Endothelial cell of umbilical vein (primary cell): ENCODE results near the gene CARD10. TPM values are rescaled to one million over a fixed set of nuclear protein-coding genes. Genes with fewer than 3 reads are reported as not detected.

Source experiments
- BruUV-seq: library from RNA; stranded (reverse); fragments of 400-500 nt; replicated peaks from 2 replicates; lab custom pipeline; 2021; lab: Mats Ljungman, UMichigan
- CTCF ChIA-PET: fragments of 300-600, 350-600 bp; sonication (Branson Sonifier 250); formaldehyde crosslinking; loops from one replicate; lab custom pipeline; 2021; ENCODE audit warnings: antibody characterized with exemption, inconsistent platforms; lab: Charles Lee
- POLR2A ChIA-PET: fragments of 300-600, 350-600 bp; sonication (Branson Sonifier 250); formaldehyde crosslinking; loops from one replicate; lab custom pipeline; 2021; ENCODE audit warnings: antibody characterized with exemption, inconsistent platforms; lab: Charles Lee
- DNase-seq: peaks from one replicate; pipeline ENCODE4 v3.0.0-alpha.2; 2011; ENCODE audit warnings: low read depth, low spot score
- FAIRE-seq: peaks from 2 replicates; lab custom pipeline; 2011; peaks lifted over from hg19 to GRCh38; lab: Jason Lieb, UNC
- H2AFZ ChIP-seq: 2 replicates; pipeline ENCODE4 v1.6.0; 2012; ENCODE audit warnings: low read depth, low read length, control low read depth, inconsistent platforms
- H3K27ac ChIP-seq: 2 replicates; pipeline ENCODE4 v1.5.1; 2011; ENCODE audit warnings: low read depth, mild to moderate bottlenecking, control low read depth, low read length, moderate library complexity; ENCODE audit not compliant: insufficient read depth
- H3K27me3 ChIP-seq, 2 experiments: 2 replicates each; pipeline versions ENCODE4 v1.6.0 to v1.6.1; 2011; ENCODE audit warnings: low read length in 2 of 2, mixed read lengths in 1 of 2; ENCODE audit not compliant: control insufficient read depth in 2 of 2, insufficient read depth in 2 of 2
- H3K36me3 ChIP-seq, 2 experiments: 2 replicates in 1 of 2; 3 replicates in 1 of 2; pipeline ENCODE4 v1.5.1; 2011; ENCODE audit warnings: low read length in 2 of 2, mild to moderate bottlenecking in 1 of 2, moderate library complexity in 1 of 2; ENCODE audit not compliant: control insufficient read depth in 2 of 2, insufficient read depth in 2 of 2; ENCODE audit errors: extremely low read depth in 1 of 2
- H3K4me1 ChIP-seq: 3 replicates; pipeline ENCODE4 v1.5.1; 2011; ENCODE audit warnings: mild to moderate bottlenecking, low read length; ENCODE audit not compliant: control insufficient read depth, insufficient read depth; ENCODE audit errors: extremely low read depth
- H3K4me2 ChIP-seq: 2 replicates; pipeline ENCODE4 v1.6.1; 2011; ENCODE audit warnings: low read length, control low read depth, mixed read lengths; ENCODE audit not compliant: insufficient read depth
- H3K4me3 ChIP-seq, 3 experiments: fragments of 200-600 bp in 1 of 3; sonication (generic), shearing (Covaris generic) in 1 of 3; replicated peaks in 1 of 3; 2 replicates each; pipeline ENCODE4 v1.5.1; 2011 to 2016; ENCODE audit warnings: control low read depth in 3 of 3, low read length in 3 of 3, mild to moderate bottlenecking in 2 of 3, inconsistent platforms in 1 of 3, low read depth in 1 of 3, moderate library complexity in 1 of 3; ENCODE audit not compliant: insufficient read depth in 1 of 3
- H3K79me2 ChIP-seq: 2 replicates; pipeline ENCODE4 v1.6.0; 2012; ENCODE audit warnings: low read length, inconsistent platforms; ENCODE audit not compliant: control insufficient read depth, insufficient read depth
- H3K9ac ChIP-seq: replicated peaks from 2 replicates; pipeline ENCODE3; 2011; ENCODE audit warnings: low read length, control low read depth; ENCODE audit not compliant: insufficient read depth; ENCODE audit errors: extremely low read depth
- H3K9me1 ChIP-seq: replicated peaks from 3 replicates; pipeline ENCODE4 v1.6.0; 2011; ENCODE audit warnings: mild to moderate bottlenecking, low read length; ENCODE audit not compliant: control insufficient read depth, insufficient read depth; ENCODE audit errors: extremely low read depth
- H3K9me3 ChIP-seq: replicated peaks from 2 replicates; pipeline ENCODE4 v1.5.1; 2012; ENCODE audit warnings: low read length, inconsistent platforms; ENCODE audit not compliant: control insufficient read depth, insufficient read depth
- H4K20me1 ChIP-seq: replicated peaks from 2 replicates; pipeline ENCODE3; 2011; ENCODE audit warnings: mild to moderate bottlenecking, low read length; ENCODE audit not compliant: control insufficient read depth, insufficient read depth; ENCODE audit errors: extremely low read depth
- EZH2 ChIP-seq: IDR thresholded peaks from 2 replicates; pipeline ENCODE4 v1.6.1; 2012; ENCODE audit warnings: borderline replicate concordance, low read depth, mild to moderate bottlenecking, moderate library complexity, low read length, inconsistent platforms; ENCODE audit not compliant: severe bottlenecking
- FOS ChIP-seq: IDR thresholded peaks from 2 replicates; pipeline ENCODE4 v1.6.1; 2011; ENCODE audit warnings: mild to moderate bottlenecking, low read length, moderate library complexity, borderline replicate concordance; ENCODE audit not compliant: insufficient read depth
- GATA2 ChIP-seq: IDR thresholded peaks from 2 replicates; pipeline ENCODE4 v1.7.0; 2011; ENCODE audit warnings: low read depth, mild to moderate bottlenecking, moderate library complexity, mixed read lengths, low read length; ENCODE audit not compliant: insufficient read length, insufficient read depth
- JUN ChIP-seq: IDR thresholded peaks from 2 replicates; pipeline ENCODE4 v1.6.1; 2011; ENCODE audit warnings: borderline replicate concordance, low read depth; ENCODE audit not compliant: insufficient read length, insufficient read depth
- MYC ChIP-seq: IDR thresholded peaks from one replicate; pipeline ENCODE4 v1.6.1; 2011; ENCODE audit warnings: mild to moderate bottlenecking, low read depth, low read length
- POLR2A ChIP-seq: IDR thresholded peaks from 2 replicates; pipeline ENCODE4 v1.6.1; 2012; ENCODE audit warnings: low read depth, mild to moderate bottlenecking, control low read depth, low read length
- POLR2AphosphoS5 ChIP-seq: IDR thresholded peaks from 2 replicates; pipeline ENCODE4 v1.6.1; 2012; ENCODE audit warnings: low read depth, mild to moderate bottlenecking, control low read depth, low read length, moderate library complexity; ENCODE audit not compliant: insufficient read depth
- dilution Hi-C: fragments of 300-500 bp; cut with MboI; formaldehyde crosslinking; loops from one replicate; pipeline ENCODE4 v1.15.0; 2019; ENCODE audit warnings: low sequenced_read_pairs; ENCODE audit not compliant: extremely low pct_ligation_motif_present
- intact Hi-C: fragments of 100-400 bp; cut with micrococcal nuclease; formaldehyde crosslinking; loops from one replicate; pipeline ENCODE4 v1.10.0; 2022
- polyA plus RNA-seq, 4 experiments: library from polyadenylated mRNA; depleted of rRNA in 3 of 4; stranded (reverse) in 3 of 4; unstranded in 1 of 4; fragments of >200 nt; gene quantifications; 2 replicates each; pipeline versions ENCODE4 v1.2.1 to v1.2.3, GENCODE V29; 2011 to 2012; ENCODE audit warnings: missing spikeins in 1 of 4
- total RNA-seq: library from RNA; stranded (reverse); gene quantifications from 2 replicates; pipeline ENCODE4 v1.2.3, GENCODE V29; 2021
- TF ChIP-seq, protein P1 (sequence below), 2 donors: IDR thresholded peaks; 1 replicate in 1 of 2; 2 replicates in 1 of 2; pipeline ENCODE4 v1.5.1; 2011; ENCODE audit warnings: low read length in 2 of 2, mild to moderate bottlenecking in 2 of 2, moderate library complexity in 2 of 2, control low read depth in 1 of 2, inconsistent platforms in 1 of 2, low read depth in 1 of 2; ENCODE audit not compliant: insufficient read depth in 1 of 2; ENCODE audit errors: extremely low read depth in 1 of 2
- TF ChIP-seq, protein P2 (sequence below): IDR thresholded peaks from 2 replicates; pipeline ENCODE4 v1.6.1; 2011; ENCODE audit not compliant: insufficient read depth, insufficient read length

CARD10 gene
- total and polyA plus RNA-seq, 2 donors (not counting 3 experiments of a cell fraction or from before 2014, with no cell fraction given): 36.1 to 39.5 TPM

- Histone ChIP-seq H3K27me3 (no peaks in the 10 kb centered on the region), H3K9ac (peak overlapping the region; percentile 50), H4K20me1 (no peaks in the 10 kb centered on the region), H3K9me1 (no peaks in the 10 kb centered on the region), H3K9me3 (no peaks in the 10 kb centered on the region), H3K27ac (peak overlapping the region; percentile 91), H3K4me2 (peak overlapping the region; percentile 68), H3K36me3 (no peaks in the 10 kb centered on the region), H2AFZ (peak overlapping the region; percentile 37), H3K4me1 (peaks cover 22% of the 10 kb centered on the region), H3K79me2 (no peaks in the 10 kb centered on the region), H3K4me3 (no peak overlapping the region)
- TF ChIP-seq MYC: no peak
- TF ChIP-seq, protein P1, sequence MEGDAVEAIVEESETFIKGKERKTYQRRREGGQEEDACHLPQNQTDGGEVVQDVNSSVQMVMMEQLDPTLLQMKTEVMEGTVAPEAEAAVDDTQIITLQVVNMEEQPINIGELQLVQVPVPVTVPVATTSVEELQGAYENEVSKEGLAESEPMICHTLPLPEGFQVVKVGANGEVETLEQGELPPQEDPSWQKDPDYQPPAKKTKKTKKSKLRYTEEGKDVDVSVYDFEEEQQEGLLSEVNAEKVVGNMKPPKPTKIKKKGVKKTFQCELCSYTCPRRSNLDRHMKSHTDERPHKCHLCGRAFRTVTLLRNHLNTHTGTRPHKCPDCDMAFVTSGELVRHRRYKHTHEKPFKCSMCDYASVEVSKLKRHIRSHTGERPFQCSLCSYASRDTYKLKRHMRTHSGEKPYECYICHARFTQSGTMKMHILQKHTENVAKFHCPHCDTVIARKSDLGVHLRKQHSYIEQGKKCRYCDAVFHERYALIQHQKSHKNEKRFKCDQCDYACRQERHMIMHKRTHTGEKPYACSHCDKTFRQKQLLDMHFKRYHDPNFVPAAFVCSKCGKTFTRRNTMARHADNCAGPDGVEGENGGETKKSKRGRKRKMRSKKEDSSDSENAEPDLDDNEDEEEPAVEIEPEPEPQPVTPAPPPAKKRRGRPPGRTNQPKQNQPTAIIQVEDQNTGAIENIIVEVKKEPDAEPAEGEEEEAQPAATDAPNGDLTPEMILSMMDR (IDR thresholded peaks at IDR 0.05; ENCODE audit: extremely low read depth in 1 of 2, insufficient read depth in 1 of 2, low read depth in 1 of 2, low read length in 2 of 2): peak; percentile 88 to 91
- TF ChIP-seq EZH2: no peak
- TF ChIP-seq GATA2: no peak
- peak; percentile 21 for TF ChIP-seq FOS
- TF ChIP-seq, protein P2, sequence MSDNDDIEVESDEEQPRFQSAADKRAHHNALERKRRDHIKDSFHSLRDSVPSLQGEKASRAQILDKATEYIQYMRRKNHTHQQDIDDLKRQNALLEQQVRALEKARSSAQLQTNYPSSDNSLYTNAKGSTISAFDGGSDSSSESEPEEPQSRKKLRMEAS: no peak
- TF ChIP-seq POLR2AphosphoS5: no peak
- TF ChIP-seq JUN: peak; percentile 55
- TF ChIP-seq POLR2A: no peak
- POLR2A ChIA-PET: interaction anchor here (1.2 to 2.6 kb wide), 4 partner anchors 18 to 47 kb away, joined by 4 to 17 read pairs (median 8); no protein-coding TSS in a partner anchor
- DNase-seq (peak; percentile 80), FAIRE-seq (peak; percentile 80)
- CTCF ChIA-PET: interaction anchor here (1.0 to 16.0 kb wide), 12 partner anchors 17 to 318 kb away, joined by 3 to 977 read pairs (median 4); partner anchors contain the start of genes CDC42EP1 and GGA1
- no TSS peak for BruUV-seq
- intact Hi-C loops: loop anchor here (1.0 kb wide), 3 partner anchors 16 to 47 kb away; no protein-coding TSS in a partner anchor
- dilution Hi-C loops: no loop called here
Observed at GRCh38 chr22:37544955-37545702, 25.9 kb upstream of the CARD10 start.
